HG03442 (cell line): ENCODE measurements around the gene GIPC2.

Experiments used
- ATAC-seq: cut with Tn5 transposase; IDR thresholded peaks from one replicate; pipeline ENCODE4 v1.9.1; 2021; ENCODE audit warnings: mild to moderate bottlenecking, moderate library complexity; ENCODE audit not compliant: unreplicated experiment

The GIPC2 gene

DNA sequence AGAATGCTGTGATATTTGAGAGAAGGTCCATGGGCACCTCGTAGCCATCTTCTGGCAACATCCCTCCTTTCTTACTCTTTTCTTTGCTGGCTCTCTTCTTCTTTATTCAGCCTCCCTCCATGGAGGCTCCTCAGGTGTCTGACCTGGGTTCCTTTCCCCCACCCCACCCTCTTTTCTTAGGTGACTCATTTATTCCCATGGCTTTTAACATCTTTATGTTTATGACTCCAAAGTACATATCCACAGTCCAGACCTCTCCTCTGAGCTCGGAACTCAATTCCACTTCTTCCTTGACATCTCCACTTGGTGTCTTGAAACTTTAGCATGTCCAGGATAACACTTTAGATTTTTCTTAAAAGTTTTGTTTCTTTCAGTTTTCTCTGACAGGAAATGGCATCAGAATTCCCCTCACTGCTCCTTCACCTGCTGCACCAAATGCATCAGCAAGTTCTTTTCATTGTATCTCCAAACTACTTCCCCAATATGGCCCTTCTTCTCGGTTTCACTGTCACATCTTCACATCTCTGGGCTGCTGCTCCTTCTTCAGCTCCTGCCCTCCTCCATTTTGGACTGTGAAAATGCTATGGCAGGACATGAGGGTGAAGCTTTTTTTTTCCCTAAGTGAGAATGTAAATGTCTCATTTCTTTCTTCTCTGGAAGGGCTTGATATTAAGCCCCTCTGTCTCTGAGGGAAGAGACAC, 95.9 kb downstream of the GIPC2 start:
- peak; percentile 27 for ATAC-seq

DNA sequence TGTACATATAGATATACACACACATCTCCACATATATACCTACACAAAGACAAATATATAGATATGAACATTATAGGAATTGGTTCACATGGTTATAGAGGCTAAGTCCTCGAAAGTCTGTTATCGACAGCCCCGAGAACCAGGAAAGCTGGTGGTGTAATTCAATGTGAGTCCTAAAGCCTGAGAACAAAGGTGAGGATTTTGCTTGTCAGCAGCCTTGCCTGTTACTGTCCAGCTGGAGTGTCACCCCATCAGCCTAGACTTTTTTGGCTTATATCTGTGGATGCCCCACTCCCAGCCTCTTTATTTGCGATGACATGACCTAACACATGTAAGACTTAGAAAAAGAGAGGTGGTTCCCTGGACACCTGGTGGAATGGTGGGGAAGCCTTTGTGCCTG, 97.0 kb downstream of the GIPC2 start:
- ATAC-seq, result no peak

DNA sequence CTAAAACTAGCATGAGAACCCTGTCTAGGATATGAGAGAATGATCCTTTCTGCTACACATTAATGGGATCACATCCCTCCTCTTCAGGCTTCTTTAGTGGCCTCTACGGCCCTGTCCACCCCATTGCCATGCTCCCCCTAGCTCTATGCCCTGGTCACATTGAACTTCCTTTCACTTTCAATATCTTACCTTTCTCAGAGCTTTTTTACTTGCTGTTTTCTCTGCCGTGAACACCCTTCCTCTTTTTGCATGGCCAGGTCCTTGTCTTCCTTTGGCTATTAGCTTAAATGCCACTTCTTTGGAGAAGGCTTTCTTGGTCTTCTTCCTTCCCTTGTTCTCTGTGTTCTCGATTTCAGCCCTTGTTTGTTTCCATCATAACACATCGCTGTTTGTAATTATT, 97.4 kb downstream of the GIPC2 start:
- ATAC-seq, result peak; percentile 68

DNA sequence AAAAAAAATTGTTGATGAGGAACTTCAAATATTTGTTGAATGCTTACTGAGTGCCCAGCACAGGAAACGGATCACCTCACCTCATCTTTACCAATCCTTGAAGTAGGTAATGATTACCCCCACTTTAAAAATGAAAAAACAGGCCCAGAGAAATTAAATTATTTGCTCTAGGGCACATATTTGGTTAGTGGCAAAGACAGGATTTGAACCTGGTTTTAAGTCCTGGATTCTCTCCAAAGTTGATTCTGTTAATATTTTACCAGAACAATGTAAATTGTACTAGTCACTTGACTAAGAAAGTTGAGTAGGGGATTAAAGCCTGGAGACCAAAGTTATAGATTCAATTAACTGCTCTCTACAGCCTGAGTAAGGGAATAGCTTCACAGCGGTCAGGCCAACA, 97.9 kb downstream of the GIPC2 start:
- no peak for ATAC-seq

DNA sequence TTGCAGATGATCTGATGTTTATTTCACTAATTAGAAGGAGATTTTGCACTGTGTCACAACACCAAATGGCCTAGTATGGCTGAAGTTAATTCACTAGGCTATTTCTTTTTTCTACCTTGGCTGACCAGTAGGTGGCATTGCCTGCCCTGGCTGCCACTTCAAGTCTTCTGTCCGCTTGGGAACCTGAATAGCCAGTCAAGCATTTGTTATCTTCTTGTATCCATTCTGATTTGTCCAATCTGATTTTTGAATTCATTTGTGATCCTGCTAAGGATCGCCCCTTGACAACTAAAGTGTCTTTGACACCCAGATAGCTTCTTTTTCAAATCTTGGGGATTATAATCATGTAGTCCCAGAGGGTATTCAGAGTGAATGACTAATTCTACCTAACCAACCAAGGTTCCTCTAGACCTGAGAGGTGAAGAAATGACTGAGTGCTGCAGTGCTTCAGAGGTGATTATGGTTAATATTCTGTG, 99.4 kb downstream of the GIPC2 start:
- ATAC-seq, result peak; percentile 76

DNA sequence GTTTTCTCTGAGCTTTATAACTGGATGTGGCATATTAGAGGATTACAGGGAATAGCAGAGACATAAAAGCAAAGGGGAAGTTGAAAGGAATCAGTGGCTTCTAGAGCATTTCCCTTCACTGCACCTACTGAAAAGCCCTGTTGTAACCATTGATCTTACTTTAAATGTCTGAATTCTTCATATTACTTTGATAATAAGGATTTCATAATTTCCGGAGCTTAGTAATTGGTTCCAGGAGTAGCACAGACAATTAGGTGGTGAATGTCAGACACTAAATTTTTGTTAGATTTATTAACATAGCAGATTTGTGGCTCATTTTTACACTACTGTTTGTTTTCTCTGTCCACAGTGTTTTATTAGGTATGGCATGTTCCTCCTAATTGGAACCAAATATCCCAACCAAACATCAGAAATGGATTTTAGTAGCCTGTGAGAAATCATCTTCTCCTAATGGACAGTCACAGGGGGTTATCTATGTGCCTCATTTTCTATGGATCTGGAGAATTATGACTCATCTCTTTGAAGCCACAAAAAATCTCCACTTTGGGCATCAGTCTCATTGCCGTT, 100.5 kb downstream of the GIPC2 start:
- ATAC-seq, result no peak

DNA sequence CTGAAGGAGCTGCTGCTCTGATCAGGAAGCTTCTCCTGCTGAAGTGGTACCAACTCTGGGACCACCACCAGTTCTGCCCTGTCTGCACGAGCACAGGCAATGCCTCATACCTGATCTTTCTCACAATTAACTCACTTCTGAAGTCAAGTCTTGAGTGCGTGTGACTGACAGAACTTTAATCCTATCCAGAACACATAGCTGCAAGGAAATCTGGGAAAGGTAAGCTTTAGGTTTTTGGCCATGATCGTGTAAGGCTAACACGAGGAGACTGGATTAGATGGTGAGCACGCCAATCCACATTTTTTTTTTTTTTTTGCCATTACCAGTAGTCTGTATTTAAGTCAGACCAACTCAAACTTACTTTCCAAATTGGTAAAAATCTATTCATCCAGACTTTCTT, 101.3 kb downstream of the GIPC2 start:
- no peak for ATAC-seq

DNA sequence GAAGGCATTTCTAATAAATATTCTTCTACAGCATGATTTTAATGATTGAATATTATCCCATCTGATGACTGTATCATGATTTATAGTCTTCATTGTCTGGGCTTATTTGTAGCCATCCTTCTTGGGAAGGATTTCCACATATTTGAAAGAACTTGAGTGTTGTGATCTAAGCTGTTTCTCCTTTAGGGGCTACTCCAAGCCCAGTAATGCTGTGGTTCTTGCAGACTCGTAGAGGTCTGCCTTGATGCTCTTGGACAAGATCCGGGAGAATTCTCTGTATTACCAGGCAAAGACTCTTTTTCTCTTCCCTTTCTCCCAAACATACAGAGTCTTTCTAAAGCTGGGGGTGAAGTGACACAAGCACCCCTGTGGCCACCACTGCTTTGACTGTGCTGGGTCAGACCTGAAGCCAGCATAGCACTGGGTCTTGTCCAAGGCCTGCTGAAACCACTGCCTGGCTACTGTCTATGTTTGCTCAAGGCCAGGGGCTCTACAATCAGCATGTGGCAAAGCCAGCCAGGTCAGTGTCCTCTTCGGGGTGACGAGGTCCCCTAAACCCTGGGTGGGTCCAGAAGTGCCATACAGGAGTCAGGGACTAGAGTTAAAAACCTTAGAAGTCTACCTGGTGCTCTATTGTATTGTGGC, 107.4 kb downstream of the GIPC2 start:
- ATAC-seq, result no peak

DNA sequence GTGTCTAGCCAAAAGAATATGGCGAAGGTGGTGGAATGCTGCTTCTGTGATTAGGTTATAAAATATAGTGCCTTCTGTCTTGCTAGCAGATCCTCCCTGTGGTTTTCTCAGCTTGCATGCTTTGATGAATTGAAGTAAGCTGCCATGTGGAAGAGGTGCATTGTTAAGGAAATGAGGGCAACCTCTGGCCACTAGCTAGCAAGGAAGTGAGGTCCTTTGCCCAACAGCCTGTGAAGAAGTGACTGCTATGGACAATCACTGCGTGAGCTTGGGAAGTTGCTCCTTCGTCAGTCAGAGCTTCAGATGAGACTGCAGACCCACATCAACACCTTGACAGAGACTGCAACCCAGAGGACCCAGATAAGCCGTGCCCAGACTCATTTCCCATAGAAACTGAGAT, 109.4 kb downstream of the GIPC2 start:
- no peak for ATAC-seq

DNA sequence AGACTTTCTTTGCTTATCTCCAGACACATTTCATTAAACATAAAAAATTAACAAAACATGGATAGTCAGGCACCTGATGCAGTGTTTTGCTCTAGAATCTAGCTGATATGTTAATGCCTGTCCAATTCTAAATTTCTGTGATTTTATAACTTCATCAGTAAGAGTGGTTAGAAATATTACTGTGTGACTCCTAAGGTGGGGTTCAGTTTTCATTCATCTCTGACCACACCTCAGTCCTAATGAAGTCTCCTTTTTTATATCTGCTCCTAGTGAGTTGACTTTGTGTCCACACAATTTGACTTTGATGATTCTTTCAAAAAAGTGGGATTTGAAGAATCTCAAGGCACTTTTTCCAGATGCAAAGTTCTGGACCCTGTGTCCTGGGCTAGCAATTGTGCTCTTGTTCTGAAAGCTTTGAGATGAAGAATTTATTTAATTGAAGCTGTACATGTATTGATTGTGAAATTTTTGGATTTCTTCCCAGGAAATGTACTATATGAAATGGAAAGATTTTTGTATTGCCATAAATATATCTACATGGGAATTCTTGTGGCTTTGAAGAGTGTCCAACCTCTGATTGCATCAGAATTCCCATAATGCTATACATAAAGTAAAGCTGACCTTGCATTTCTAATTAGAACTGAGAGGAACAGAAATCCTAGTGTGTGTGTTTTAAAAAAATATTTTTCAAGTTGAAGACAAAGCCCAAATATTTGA, 111.2 kb downstream of the GIPC2 start:
- ATAC-seq, result no peak

DNA sequence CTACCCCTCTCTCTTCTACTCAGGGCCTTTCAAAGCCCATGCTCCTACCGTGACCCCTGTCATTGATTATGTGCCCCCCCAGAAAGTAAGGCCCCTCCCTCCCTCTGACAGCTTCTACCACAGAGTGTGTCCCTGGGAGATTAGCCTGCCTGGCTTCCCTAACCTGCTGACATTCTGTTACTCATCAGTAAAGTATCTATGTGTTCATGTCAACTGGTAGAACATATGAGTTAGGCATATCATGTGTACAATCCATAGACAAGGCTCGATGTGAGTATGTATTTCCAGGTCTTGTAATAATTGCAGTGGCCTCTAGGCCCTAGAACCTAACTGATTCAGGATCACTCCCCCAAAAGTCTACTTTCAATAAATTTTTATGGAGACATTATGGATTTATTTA, 120.0 kb downstream of the GIPC2 start:
- no peak for ATAC-seq

DNA sequence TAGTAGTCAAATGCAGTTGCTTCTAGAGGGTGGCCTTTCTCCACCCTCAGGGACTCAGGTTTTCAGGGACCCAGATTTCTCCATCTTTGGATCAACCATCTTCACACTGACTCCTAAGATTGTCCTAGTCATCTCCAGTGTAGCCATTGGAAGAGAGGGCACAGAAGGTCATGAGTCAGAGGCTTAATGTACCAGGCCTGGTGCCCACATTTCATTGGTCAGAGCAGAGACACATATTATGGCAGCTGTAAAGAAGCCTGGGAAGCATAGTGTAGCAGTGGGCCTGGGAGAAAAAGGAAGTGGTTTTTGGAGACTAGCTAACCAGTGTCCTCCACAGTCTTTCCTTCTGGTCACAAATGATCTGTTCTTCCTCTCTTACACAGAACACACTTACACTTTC, 122.5 kb downstream of the GIPC2 start:
- ATAC-seq, result no peak

DNA sequence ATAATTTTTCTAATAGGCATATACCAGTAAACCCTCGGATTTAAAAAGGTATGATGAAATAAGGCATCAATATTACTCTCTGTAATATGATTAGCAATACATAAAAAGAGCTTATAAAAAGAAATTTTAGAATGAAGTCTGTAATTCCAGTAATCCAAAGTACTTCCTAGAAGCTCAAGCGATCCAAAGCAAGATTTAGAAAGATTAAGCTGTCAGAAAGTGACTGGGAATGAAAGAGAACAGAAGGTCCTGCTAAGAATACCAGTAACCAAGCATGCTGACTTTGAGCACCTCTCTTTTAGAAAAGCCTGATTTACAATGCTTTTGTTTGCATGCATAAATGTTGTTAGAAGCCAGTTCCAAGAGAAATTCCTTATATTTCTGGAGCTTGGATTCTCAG, 125.1 kb downstream of the GIPC2 start:
- no peak for ATAC-seq

DNA sequence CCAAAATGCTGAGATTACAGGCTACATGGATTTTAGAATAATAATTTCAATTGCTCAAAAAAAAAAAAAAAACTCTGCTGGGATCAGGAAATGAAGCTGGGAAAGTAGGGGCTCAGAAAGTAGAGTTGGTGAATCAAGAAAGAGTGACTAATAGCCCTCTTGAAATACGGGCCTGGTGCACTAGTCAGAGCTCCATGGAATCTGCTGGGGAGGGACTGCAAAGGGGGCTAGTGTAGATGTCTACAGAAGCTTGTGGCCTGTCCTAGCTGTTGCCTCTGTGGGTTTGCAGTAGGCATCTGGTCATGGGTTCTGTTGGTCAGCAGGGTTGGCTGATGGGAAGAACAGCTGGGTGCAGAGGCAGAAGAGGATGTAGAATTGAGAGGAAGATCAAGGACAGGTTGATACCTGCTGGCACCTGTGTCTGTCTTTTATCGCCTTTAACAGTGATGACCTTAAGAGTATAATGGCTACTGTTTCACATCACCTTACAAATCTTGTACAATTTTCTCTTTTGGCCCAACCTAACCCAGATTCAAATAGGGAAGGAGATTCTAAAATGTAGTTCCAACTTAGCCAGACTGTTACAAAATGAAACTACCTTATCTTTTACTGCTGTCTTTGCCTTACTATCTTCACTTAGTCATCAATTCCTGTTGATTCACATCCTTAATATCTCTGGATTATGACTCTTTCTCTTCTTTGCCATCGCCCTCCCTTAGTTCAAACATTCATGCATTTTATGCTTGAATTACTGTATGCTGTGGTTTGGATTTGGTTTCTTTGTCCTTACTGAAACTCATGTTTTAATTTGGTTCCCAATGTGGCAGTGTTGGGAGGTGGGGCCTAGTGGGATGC, 126.2 kb downstream of the GIPC2 start:
- ATAC-seq, result no peak

DNA sequence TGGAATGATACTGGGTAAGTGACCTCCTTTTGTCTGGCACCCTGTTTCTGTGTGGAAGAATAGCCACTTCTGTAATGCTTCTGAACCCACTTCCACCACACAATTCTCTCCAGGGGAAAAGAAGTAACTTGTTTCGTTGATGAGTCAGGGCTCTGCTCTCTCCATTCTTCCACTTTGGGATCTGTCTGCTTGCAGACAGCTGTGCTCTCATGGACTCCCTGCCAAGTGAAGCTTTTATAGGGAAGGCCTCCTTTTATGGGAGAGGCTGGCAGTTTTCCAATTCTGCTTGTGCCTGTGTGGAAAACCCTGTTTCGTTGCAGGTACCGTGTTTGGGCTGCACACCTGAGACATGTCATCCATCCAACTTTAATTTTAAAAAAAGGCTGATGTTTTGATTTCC, 130.7 kb downstream of the GIPC2 start:
- no peak for ATAC-seq

DNA sequence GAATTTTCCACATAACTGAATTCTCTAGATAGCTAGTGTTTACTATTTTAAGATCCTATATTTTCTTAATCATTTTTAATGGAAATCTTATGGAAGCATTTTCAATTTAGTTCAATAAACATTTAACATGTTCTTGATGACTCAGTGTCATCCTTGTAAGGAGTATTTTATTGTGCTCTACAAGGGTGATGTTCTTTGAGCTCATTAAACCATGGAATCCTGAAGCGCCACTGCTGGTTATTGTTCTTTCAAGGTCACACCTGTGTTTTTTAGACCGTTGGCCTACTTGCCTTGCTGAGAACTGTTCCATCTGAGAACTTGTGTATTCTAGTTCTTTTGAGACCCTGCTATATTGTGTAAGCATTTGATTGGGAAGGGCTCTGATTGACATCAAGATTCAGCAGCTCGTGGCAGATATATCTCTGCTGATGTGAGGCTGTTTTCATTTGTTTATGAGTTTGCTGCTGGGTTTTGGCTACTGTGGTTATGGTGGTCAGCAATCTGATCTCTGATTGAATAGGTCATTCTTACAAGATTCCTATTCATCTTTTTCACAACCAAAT, 132.0 kb downstream of the GIPC2 start:
- ATAC-seq, result no peak

DNA sequence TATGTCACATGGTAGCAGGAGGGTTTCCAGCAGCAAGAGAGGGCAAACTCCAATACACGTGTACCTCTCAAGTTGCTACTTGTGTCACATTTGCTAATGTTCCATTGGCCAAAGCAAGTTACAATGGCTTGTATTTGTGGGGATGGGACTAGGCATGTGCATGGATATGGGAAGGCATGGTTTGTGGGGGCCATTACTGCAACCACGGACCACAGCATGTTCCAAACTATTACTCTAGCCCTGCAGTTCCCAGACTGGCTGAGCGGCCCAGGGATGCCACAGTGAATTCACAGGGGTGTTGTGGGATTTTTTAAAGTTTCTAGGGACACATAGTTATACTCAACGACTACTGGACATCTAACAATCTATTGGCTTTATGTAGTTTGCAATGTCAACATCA, 133.1 kb downstream of the GIPC2 start:
- no peak for ATAC-seq

DNA sequence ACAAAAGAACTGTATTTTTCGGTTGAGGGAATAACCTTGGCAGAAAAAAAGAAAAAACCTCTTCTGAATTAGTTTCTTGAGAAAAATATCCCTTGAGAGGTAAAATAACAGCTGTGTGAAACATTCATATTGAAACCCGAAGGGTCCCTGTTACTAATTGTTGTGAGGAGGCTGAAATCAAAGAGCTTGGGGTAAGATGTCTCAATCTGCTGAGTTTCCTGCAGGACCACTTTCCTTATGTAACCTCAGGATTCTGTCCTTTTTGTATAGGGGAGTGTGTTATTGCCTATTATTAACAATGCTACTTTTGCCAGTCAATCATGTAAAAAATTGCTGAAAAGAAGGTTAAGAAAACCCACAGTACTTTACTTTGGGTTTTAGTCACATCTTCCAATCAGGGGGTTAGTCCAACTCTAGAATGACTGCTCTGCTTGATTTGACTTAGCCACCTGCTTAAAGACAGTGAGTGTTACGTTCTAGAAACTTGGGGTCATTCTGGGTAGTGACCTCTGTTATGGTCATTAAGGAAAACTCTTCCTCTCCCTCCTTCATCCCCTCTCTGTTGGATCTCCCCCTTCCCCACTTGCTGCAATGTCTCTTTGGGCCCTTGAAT, 138.8 kb downstream of the GIPC2 start:
- ATAC-seq, result peak; percentile 63
